Esophagus squamous epithelium (tissue), 5 donors: ENCODE measurements around the gene BPTF. TPM values are rescaled to one million over a fixed set of nuclear protein-coding genes. Genes with fewer than 3 reads are reported as not detected.
"Not testable (repeated sequence)": the region's sequence is repeated elsewhere in the genome, so short reads cannot be mapped to it uniquely, and the experiment has no call there.

Experiments
- DNase-seq: peaks from one replicate; lab custom pipeline; 2025; lab: John Stamatoyannopoulos, UW
- H3K27ac ChIP-seq, 4 donors: fragments of 200-600 bp; sonication (generic); one replicate each; pipeline ENCODE4 v1.5.1; 2016 to 2019; ENCODE audit warnings: mild to moderate bottlenecking in 1 of 4
- H3K27me3 ChIP-seq, 4 donors: fragments of 200-600 bp; sonication (generic); 1 replicate in 3 of 4; 2 replicates in 1 of 4; pipeline versions ENCODE4 v1.5.1 to v1.6.0; 2017 to 2021; ENCODE audit warnings: antibody characterized with exemption in 1 of 4
- H3K36me3 ChIP-seq, 3 donors: fragments of 200-600 bp; sonication (generic); one replicate each; pipeline ENCODE4 v1.5.1; 2016 to 2019
- H3K4me1 ChIP-seq, 3 donors: fragments of 200-600 bp; sonication (generic); one replicate each; pipeline ENCODE4 v1.5.1; 2017 to 2019
- H3K4me3 ChIP-seq, 4 donors: fragments of 200-600 bp; sonication (generic); 1 replicate in 3 of 4; 2 replicates in 1 of 4; pipeline ENCODE4 v1.5.1; 2016 to 2019; ENCODE audit warnings: mild to moderate bottlenecking in 2 of 4, moderate library complexity in 1 of 4
- H3K9me3 ChIP-seq, 3 donors: fragments of 200-600 bp; sonication (generic); one replicate each; pipeline ENCODE4 v1.5.1; 2016 to 2019
- CTCF ChIP-seq, 6 experiments: fragments of 450-650 bp in 4 of 6; fragments of 200-600 bp in 2 of 6; sonication (generic) in 2 of 6; IDR thresholded peaks; one replicate each; pipeline ENCODE4 v1.5.1; 2016 to 2019; ENCODE audit warnings: antibody characterized with exemption in 6 of 6, mild to moderate bottlenecking in 4 of 6, moderate library complexity in 4 of 6
- POLR2A ChIP-seq, 4 donors: fragments of 450-650 bp; IDR thresholded peaks; one replicate each; pipeline ENCODE4 v1.6.1; 2017; ENCODE audit warnings: antibody characterized with exemption in 4 of 4, mild to moderate bottlenecking in 4 of 4, moderate library complexity in 3 of 4
- WGBS, 2 donors: methylation state at CpG; one replicate each; pipeline ENCODE4 v1.1.5; 2018; 5-methylcytosine and 5-hydroxymethylcytosine counted together
- intact Hi-C: fragments of 100-400 bp; cut with DNase I; formaldehyde crosslinking; loops from one replicate; pipeline ENCODE4 v1.15.0; 2022
- total RNA-seq, 4 donors: library from RNA; depleted of rRNA; stranded (reverse); fragments of >200 nt; gene quantifications; one replicate each; pipeline ENCODE4 v1.1.0, GENCODE V29; 2016
- donor health status: DM: yes; HTN: yes; CAD: no.

The BPTF gene
- total RNA-seq, 4 donors from 2014 or later = 37.6 to 84.1 (median 53.0) TPM

- Histone ChIP-seq H3K36me3 (peaks cover 5 to 92% (median 9%) of the 10 kb centered on the region in 3 donors), H3K4me3 (no peak overlapping the region), H3K9me3 (no peaks in the 10 kb centered on the region), H3K27ac (no peak overlapping the region), H3K4me1 (no peaks in the 10 kb centered on the region), H3K27me3 (no peaks in the 10 kb centered on the region)
- DNase-seq = no peak
- TF ChIP-seq POLR2A (IDR thresholded peaks at IDR 0.05) (no peak), CTCF (IDR thresholded peaks at IDR 0.05) (no peak)
- intact Hi-C loops = no loop called here
- WGBS, 2 donors = 85 to 86% methylated on average over 7 of the region's 7 CpGs
Observed at GRCh38 chr17:67912656-67913055, 87.4 kb downstream of the BPTF start.

DNA sequence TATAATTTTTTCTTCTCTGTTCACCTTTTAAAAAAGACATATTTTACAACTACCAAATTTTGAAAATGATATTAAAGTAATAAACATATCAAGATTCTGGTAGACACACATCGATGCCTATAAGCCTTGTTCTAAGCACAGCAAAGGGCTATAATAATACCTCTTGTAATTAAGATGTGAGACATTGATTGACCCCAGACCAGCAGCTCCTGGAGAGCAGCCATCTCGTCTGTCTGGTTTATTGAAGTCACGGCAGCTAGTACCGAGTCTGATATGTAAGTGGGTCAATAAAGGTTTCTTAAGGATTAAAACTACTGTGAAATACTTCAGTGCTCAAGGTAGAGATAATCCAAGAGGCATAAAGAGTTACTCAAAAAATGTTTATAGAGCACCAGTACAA lies 94.9 kb downstream of the BPTF start:
- Histone ChIP-seq H3K4me1 (no peaks in the 10 kb centered on the region), H3K36me3 (peaks cover 4 to 92% (median 40%) of the 10 kb centered on the region in 3 donors), H3K27me3 (no peaks in the 10 kb centered on the region), H3K4me3 (no peak overlapping the region), H3K9me3 (no peaks in the 10 kb centered on the region), H3K27ac (no peak overlapping the region)
- DNase-seq = no peak
- TF ChIP-seq POLR2A (IDR thresholded peaks at IDR 0.05) = no peak
- TF ChIP-seq CTCF (IDR thresholded peaks at IDR 0.05) = no peak
- 93 to 96% methylated on average over 4 of the region's 4 CpGs for WGBS, 2 donors
- intact Hi-C loops = no loop called here

GRCh38 chr17:67922503-67922902 lies 97.2 kb downstream of the BPTF start:
- no peak for DNase-seq
- WGBS, 2 donors = 75 to 96% methylated on average over 4 to 5 of the region's 5 CpGs
- Histone ChIP-seq H3K9me3 (no peaks in the 10 kb centered on the region), H3K27me3 (no peaks in the 10 kb centered on the region), H3K27ac (no peak overlapping the region), H3K4me3 (no peak overlapping the region), H3K4me1 (no peaks in the 10 kb centered on the region), H3K36me3 (peaks cover 4 to 100% (median 43%) of the 10 kb centered on the region in 3 donors)
- no peak for TF ChIP-seq CTCF (IDR thresholded peaks at IDR 0.05)
- no peak for TF ChIP-seq POLR2A (IDR thresholded peaks at IDR 0.05)
- intact Hi-C loops = no loop called here

- DNase-seq, H3K4me3 ChIP-seq, intact Hi-C loops, H3K27me3 ChIP-seq, H3K27ac ChIP-seq, H3K4me1 ChIP-seq, H3K9me3 ChIP-seq: not testable (repeated sequence)
- H3K36me3 ChIP-seq = peaks cover 18 to 100% (median 60%) of the 10 kb centered on the region in 3 donors
- 50 to 56% methylated on average over 4 of the region's 4 CpGs for whole genome bisulfite sequencing, 2 donors
Observed at GRCh38 chr17:67928842-67929241, 103.5 kb downstream of the BPTF start.

DNA sequence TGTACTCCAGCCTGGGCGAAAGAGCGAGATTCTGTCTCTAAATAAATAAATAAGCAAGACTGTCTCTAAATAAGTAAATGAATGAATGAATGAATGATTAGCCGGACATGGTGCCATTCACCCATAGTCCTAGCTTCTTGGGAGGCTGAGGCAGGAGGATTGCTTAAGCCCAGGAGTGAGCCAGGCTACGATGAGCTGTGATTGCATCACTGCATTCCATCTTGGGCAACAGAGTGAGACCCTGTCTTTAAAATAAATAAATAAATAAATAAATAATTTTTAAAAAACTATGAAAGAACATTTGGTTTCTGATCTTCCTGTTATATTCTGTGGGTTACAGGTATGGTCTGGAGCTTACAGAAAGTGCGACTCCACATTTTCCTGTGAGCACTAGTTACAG lies 105.9 kb downstream of the BPTF start:
- Histone ChIP-seq H3K36me3 (peaks cover 15 to 100% (median 60%) of the 10 kb centered on the region in 3 donors), H3K9me3 (no peaks in the 10 kb centered on the region), H3K27me3 (no peaks in the 10 kb centered on the region), H3K4me1 (no peaks in the 10 kb centered on the region), H3K4me3 (no peak overlapping the region), H3K27ac (no peak overlapping the region)
- WGBS, 2 donors = 87 to 88% methylated on average over 5 of the region's 5 CpGs
- intact Hi-C loops = no loop called here
- TF ChIP-seq CTCF (IDR thresholded peaks at IDR 0.05) = no peak
- no peak for TF ChIP-seq POLR2A (IDR thresholded peaks at IDR 0.05)
- DNase-seq = no peak

DNA sequence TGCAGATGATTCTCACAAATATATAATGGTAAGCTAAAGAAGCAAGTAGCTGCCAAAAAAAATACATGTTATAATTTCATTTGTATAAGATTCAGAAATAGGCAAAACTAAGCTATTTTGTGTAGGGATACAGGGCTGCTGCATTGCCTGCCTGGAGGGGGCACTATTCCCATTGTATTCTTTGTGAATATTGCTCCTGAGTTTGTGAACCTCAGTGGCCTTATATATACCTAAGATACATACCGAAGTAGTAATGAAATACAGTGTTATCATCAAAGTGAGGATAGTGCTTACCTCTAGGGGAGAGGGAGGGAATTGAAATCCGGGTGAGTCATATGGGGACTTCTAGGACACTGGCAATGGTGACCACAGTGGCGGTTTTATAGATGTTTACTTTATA lies 117.5 kb downstream of the BPTF start:
- Histone ChIP-seq H3K4me1 (no peaks in the 10 kb centered on the region), H3K9me3 (no peaks in the 10 kb centered on the region), H3K4me3 (no peak overlapping the region), H3K27me3 (no peaks in the 10 kb centered on the region), H3K27ac (no peak overlapping the region), H3K36me3 (peaks cover 16 to 100% (median 43%) of the 10 kb centered on the region in 3 donors)
- TF ChIP-seq POLR2A (IDR thresholded peaks at IDR 0.05) (no peak), CTCF (IDR thresholded peaks at IDR 0.05) (peak in 4 of 6 experiments; percentile 10 to 29 (median 21))
- DNase-seq = no peak
- WGBS, 2 donors = 90 to 91% methylated on average over 3 of the region's 3 CpGs
- intact Hi-C loops = no loop called here
